Measurements from ENCODE around the gene MVD.

The MVD gene

DNA sequence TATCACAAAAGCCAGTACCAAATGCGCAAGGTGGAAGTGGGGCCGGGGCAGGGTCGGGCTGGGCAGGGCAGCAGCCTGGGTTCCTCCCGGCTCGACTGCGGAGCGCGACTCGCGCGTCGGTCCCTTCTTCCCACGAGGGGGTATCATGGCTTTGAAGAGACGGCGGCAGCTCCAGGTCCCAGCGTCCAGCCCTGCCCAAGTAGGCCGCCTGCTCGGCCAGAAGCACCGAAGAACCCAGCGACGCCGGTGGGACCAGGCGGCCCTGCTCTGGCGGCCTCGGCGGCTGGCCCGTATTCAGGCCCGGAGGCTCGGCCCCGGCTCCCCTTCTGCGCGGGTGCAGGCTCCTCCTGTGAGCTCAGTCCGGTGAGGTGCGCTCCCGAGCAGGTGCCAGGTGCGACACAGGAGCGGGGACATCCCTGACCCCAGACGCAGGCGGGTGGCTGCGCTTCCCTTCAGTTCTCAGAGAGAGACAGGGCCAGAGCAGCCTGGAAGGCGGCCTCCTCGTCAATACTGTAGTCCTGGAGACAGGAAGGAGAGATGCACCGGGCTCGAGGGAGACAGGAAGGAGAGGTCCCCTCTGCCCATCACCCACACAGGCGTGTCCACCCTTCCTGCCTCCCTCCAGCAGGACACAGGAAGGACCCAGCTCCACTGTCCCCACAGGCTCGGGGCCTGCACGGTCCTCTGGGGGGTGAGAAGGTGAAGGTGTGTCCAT lies 34.4 kb upstream of the MVD start:
- DNase-seq: no peak

DNA sequence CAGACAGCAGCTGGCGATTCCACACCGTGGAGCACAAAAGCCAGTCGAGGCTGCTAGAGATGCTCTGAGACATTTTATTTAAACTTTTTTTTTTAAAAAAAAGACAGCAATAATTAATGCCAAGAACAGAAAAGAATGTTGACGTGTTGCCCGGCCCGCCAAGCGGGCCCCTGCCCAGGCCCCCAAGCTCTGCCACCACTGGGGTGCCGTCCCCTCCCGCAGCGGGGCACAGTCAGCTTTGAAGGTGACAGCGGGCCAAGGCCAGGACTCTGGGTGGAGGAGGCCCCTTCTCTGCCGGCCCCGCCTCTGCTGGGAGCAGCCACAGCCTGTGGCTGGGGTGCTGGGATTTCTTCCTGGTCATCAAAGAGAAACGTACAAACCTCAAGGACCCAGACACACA lies 33.5 kb upstream of the MVD start:
- no peak for DNase-seq

DNA sequence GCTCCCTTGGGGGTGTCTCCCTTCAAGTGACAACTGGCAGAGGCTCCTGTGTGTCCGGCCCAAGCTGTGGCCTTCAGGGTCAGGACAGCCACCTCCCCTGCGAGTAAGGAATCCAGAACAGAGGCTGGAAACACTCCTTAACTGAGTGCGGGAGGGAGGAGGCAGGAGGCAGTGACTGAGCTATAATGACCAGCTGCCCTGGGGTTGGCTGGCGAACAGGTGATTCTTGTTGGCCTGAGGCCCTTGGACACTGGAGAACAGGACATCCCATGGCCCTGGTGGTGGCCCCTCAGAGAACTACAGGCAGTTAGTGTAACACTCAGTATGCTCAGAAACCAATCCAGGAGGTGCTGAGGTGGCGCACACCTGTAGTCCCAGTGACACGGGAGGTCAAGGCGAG lies 32.9 kb upstream of the MVD start:
- DNase-seq: no peak

- DNase-seq: no peak
Measured at GRCh38 chr16:88695218-88695617, 32.3 kb upstream of the MVD start.

GRCh38 chr16:88694221-88695087 lies 31.6 kb upstream of the MVD start:
- DNase-seq: no peak

GRCh38 chr16:88693420-88694177 lies 30.7 kb upstream of the MVD start:
- DNase-seq: no peak

DNA sequence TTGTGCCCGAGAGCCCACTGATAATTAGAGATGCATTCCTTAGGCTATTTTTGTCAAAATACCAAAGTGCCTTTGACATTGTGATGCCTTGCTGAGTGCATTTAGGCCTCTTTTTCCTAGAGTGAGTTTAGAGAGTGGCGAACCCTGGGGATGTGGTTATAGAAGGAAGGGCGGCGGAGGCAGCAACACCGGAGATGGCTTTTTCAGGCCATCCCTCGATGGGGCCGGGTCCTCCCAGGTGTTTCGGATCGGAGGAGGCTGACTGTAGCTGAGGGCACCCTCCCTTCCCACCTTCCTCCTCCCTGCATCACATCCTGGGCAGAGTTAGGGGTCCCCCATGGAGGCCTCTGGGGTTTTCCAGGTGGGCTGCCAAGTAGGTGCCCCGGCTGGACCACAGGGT lies 30.0 kb upstream of the MVD start:
- DNase-seq: no peak

GRCh38 chr16:88691924-88692560 lies 29.2 kb upstream of the MVD start:
- DNase-seq: no peak

GRCh38 chr16:88691129-88691813 lies 28.4 kb upstream of the MVD start:
- no peak for DNase-seq

DNA sequence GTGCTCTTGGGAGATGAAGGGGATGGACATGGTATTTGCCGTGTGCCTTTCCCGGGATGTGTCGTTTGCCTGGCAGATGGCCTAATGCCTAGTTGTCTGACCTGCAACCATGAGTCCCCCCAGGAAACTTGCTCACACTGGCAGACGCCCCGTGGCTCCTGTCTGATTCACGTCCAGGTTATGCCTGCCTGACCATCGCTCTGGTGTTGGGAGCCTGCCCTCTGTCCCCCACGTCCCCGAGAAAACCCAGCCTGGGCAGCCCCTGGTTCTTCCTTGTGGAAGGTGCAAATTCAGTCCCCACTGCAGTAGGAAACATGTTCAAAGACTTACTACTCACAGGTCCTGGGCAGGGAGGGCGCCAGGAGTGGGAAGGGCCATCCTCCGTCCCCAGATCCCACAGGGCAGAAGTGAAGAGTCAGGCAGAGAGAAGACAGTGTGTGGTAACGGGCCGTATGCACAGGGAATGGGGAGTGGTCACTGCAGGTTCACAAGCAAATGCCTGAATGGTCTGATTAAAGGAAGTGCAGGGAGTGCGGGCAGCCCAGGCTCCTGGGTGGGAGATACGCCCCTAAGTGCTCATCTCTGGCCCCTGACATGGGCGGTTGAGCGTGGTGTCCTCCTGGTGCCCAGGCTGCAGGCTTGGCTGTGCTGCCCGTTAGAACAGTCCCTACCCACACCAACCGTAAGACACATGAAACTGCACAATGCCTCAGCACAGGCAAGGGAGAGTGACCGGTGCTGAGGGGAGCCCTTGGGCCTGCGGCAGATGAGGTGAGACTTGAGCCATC lies 27.6 kb upstream of the MVD start:
- DNase-seq: no peak

GRCh38 chr16:88688013-88688778 lies 25.3 kb upstream of the MVD start:
- DNase-seq: peak; percentile 9

DNA sequence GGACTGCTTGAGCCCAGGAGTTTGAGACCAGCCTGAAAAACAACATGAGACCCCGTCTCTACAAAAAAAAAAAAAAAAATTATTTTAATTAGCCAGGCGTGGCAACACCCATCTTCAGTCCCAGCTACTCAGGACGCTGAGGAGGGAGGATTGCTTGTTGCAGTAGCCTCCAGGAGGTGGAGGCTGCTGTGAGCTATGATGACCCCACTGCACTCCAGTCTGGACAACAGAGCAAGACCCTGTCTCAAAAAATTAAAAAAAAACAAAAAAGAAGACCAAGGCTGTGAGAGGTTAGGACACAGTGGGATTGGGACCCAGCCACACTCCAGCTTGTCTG lies 24.8 kb upstream of the MVD start:
- DNase-seq: no peak

DNA sequence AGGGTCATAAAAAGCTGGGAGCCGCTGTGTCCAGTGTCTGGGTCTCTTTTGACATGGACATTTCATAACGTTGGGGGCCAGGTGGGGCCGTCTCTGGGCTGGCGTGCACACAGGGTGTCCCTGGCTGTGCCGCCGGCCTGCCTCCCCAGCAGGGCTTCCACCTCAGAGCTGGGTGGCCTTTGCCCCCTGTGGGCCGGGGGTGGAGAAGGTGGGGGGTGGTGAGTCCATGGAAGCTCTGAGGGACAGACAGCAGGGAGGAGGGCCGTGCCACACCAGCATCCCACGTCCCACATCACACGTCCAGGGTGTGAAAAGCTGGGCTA lies 24.3 kb upstream of the MVD start:
- no peak for DNase-seq

DNA sequence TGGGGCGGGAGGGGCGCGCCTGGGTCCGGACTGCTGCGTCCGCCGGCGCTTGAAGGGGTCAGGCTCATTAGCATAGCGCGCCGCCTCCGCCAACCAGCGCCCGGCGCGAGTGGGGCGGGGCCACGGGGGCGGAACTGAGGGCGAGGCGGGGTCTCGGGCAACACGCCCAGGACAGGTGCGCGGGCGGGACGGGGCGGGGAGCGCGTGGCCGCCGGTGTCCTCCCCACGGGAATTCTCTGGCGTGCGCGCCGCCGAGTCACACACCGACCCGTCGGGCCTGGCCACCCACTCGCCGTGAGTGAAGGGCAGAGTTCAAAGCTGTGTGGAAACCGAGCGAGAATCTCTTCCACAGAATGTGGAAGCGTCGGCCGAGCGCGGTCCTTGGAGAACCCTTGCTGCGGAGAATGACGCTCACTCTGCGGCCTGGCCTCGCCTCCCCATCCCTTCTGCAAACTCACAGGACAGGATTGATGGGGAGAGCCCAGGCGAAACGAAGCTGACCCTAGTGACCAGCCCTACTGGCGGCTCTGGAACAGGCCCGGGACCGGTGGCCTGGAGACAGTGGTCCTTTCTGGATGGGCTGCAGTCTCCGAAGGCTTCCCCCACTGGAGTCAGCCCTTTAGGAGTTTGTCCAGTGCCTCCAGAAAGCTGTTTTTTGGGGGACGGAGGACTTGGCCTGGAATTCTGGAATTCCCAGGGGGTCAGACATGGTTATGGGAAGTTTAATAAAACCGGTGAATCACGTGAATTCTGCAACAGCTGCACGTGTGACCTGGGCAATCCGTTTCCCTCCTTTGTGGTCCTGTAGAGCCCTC lies 23.8 kb upstream of the MVD start, which contains the start of gene SNAI3:
Gene SNAI3, minus strand, starts transcription at position 69 of the 815 bp plus-strand sequence. CDS start 101 bp downstream, outside the sequence.
- peak; percentile 35 for DNase-seq

DNA sequence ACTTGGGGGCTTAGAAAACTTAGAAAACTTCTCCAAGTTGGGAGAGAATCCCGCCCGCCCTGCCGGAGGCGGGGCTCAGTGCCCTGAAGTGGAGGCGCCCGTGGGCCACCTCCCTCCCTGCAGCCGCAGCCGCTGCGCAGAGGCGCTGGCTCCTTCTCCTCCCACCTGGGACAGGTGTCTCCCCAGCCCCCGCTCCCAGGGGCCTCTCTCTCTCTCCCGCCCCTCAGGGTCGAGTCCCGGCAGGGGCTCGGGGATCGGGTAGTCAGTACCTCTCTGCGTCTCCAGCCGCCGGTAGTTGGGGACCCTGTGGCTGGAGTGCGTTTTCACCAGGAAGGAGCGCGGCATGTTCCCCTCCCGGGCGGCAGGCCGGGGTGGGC lies 23.2 kb upstream of the MVD start:
- DNase-seq: no peak

DNA sequence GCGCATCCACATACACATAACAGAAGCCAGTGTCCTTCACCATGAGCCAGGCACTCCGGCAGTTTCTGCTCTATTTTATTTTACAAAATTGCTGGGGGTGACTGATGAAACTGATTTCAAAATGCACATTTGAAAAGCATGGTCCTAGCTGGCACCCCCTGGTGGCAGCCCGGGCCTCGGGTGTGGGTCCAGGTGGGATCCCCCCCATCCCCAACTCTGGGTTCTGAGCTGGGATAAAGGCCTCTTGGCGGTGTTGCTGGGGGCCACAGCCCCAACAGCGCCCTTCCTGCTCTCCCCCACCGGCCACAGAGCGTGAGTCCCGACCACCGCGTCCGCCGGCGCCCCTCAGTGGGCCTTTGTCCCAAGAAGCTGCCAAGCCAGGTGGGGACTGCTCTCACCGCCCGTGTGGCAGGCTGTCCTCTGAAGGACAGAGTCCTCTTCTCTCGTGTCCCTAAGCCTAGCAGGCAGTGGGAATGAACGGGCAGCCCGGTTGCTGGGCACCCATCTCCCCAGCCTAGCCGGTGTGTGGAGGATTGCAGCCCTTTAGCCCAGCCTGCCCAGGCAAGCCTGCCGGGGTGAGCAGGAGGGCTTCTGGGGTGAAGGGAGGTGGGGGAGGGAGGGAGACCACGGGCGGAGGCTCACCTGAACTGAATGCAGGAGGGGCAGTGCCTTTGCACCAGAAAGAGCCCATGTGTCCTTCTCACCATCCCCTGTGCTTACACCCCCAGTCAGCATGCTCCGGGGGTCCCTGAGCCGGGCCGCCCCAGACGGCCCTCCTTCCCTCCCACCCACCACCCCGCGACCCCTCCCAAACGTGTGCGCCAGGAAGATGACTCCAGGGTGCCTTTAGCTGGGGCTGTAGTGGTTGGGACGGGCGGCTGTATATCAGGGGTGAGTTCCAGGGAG lies 22.5 kb upstream of the MVD start:
- peak; percentile 4 for DNase-seq

- no peak for DNase-seq
Measured at GRCh38 chr16:88684569-88685155, 21.8 kb upstream of the MVD start.

DNA sequence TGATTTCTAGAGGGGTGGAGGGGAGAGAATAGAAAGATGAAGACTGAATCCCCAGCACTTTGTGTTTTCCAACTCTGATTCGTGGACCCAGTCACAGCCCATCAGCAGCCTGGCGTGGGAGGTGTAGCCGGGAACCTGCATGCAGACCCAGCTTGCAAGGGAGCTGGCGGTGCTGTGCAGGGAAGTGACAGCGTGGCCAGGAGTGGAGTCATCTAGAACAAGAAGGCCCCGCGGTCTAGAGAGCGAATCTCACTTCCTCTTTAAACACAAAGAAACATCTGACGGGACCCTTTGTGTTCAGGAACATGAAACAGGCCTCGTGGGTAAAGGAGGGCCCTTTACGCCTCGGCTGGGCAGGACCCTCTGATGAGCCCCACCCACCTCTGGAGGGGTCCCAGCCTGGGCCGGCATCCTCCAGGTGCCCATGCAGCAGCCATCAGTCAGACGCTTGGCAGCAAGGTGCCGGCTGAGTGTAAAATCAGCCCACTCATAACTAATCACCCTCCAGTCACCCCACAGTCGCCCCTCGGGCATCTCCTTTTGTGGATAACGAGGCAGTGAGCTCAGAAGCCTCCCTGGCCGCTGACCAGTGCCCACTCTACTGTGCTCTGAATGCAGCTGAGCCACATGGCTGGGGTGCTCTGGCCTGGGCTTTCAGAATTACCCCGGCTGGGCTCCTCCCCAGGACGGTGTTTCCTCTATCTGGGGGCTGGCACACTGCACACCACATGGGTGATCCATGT lies 19.0 kb upstream of the MVD start:
- DNase-seq: no peak
